Suprapubic skin (tissue), 3 donors: Measurements from ENCODE around the gene FABP7.

Experiments used
- POLR2A ChIP-seq, 2 donors: fragments of 450-650 bp; IDR thresholded peaks; one replicate each; pipeline ENCODE4 v1.6.1; 2017; ENCODE audit warnings: antibody characterized with exemption in 2 of 2, mild to moderate bottlenecking in 2 of 2, moderate library complexity in 2 of 2
- TF ChIP-seq, protein P1 (sequence below), 2 donors: fragments of 200-600 bp in 1 of 2; fragments of 450-650 bp in 1 of 2; sonication (generic) in 1 of 2; IDR thresholded peaks; one replicate each; pipeline ENCODE4 v1.5.1; 2016 to 2019; ENCODE audit warnings: antibody characterized with exemption in 2 of 2, mild to moderate bottlenecking in 1 of 2, moderate library complexity in 1 of 2

DNA sequence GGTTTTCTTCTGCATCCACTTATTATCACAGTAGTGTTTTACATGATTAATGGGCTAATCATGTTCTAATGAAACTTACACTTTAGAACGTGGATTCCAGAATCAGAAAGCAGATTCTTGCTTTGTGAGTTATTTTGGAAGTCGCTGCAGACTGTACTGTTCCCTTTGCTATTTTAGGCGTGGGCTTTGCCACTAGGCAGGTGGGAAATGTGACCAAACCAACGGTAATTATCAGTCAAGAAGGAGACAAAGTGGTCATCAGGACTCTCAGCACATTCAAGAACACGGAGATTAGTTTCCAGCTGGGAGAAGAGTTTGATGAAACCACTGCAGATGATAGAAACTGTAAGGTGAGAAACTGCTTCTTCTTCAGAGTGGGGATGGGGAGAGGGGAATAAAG, 598 bp downstream of the FABP7 start:
- TF ChIP-seq, protein P1, sequence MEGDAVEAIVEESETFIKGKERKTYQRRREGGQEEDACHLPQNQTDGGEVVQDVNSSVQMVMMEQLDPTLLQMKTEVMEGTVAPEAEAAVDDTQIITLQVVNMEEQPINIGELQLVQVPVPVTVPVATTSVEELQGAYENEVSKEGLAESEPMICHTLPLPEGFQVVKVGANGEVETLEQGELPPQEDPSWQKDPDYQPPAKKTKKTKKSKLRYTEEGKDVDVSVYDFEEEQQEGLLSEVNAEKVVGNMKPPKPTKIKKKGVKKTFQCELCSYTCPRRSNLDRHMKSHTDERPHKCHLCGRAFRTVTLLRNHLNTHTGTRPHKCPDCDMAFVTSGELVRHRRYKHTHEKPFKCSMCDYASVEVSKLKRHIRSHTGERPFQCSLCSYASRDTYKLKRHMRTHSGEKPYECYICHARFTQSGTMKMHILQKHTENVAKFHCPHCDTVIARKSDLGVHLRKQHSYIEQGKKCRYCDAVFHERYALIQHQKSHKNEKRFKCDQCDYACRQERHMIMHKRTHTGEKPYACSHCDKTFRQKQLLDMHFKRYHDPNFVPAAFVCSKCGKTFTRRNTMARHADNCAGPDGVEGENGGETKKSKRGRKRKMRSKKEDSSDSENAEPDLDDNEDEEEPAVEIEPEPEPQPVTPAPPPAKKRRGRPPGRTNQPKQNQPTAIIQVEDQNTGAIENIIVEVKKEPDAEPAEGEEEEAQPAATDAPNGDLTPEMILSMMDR (IDR thresholded peaks at IDR 0.05), result no peak
- TF ChIP-seq POLR2A (IDR thresholded peaks at IDR 0.05), result no peak
